SU-DHL-6 (cell line): ENCODE measurements around the gene PUM1.

Experiments
- H2AFZ ChIP-seq: fragments of 200-600 bp; sonication (generic); 2 replicates; pipeline ENCODE4 v1.6.1; 2014; ENCODE audit warnings: low read depth, mild to moderate bottlenecking, moderate library complexity, mixed read lengths, antibody characterized with exemption, low read length; ENCODE audit not compliant: severe bottlenecking
- H3F3A ChIP-seq: fragments of 200-600 bp; shearing (Covaris generic); 2 replicates; pipeline ENCODE4 v1.6.0; 2016; ENCODE audit warnings: antibody characterized with exemption, mild to moderate bottlenecking; ENCODE audit not compliant: insufficient read depth
- H3K27ac ChIP-seq: fragments of 200-600 bp; sonication (generic); 2 replicates; pipeline ENCODE4 v1.5.1; 2016; ENCODE audit warnings: low read depth, mild to moderate bottlenecking, low read length, moderate library complexity, mixed read lengths
- H3K27me3 ChIP-seq: fragments of 200-600 bp; sonication (generic), shearing (Covaris generic); 2 replicates; pipeline ENCODE4 v1.6.0; 2014; ENCODE audit warnings: mild to moderate bottlenecking, low read length
- H3K36me3 ChIP-seq: fragments of 200-600 bp; sonication (generic); 2 replicates; pipeline ENCODE4 v1.6.1; 2014; ENCODE audit warnings: mild to moderate bottlenecking, low read length, mixed read lengths
- H3K4me2 ChIP-seq: fragments of 300-600, 200-600 bp; shearing (Covaris generic), sonication (generic); 2 replicates; pipeline ENCODE4 v1.6.0; 2014; ENCODE audit warnings: low read length, low read depth, mild to moderate bottlenecking; ENCODE audit not compliant: poor library complexity, severe bottlenecking
- H3K4me3 ChIP-seq: fragments of 200-600 bp; sonication (generic); 2 replicates; pipeline ENCODE4 v1.5.1; 2014; ENCODE audit warnings: antibody characterized with exemption, low read length, mild to moderate bottlenecking, mixed read lengths; ENCODE audit not compliant: insufficient read depth, poor library complexity, severe bottlenecking
- H3K79me2 ChIP-seq: fragments of 200-600 bp; sonication (generic); 2 replicates; pipeline ENCODE4 v1.6.1; 2014; ENCODE audit warnings: mild to moderate bottlenecking, low read length, moderate library complexity; ENCODE audit not compliant: insufficient read depth
- H3K9ac ChIP-seq: fragments of 200-600 bp; sonication (generic); 2 replicates; pipeline ENCODE4 v1.7.0; 2014; ENCODE audit warnings: mild to moderate bottlenecking, low read length
- H3K9me2 ChIP-seq: fragments of 200-600 bp; sonication (generic); replicated peaks from 2 replicates; pipeline ENCODE4 v1.6.1; 2014; ENCODE audit warnings: low read length; ENCODE audit not compliant: insufficient read depth
- H3K9me3 ChIP-seq: fragments of 200-600 bp; sonication (generic); 2 replicates; pipeline ENCODE4 v1.6.1; 2014; ENCODE audit warnings: low read length, mixed read lengths; ENCODE audit not compliant: insufficient read depth
- H4K20me1 ChIP-seq: fragments of 200-600 bp; sonication (generic); 2 replicates; pipeline ENCODE4 v1.6.1; 2014; ENCODE audit warnings: low read depth, mild to moderate bottlenecking, antibody characterized with exemption, low read length, moderate library complexity, mixed read lengths
- EZH2phosphoT487 ChIP-seq: fragments of 200-600 bp; sonication (generic), shearing (Covaris generic); conservative IDR thresholded peaks from 2 replicates; pipeline ENCODE4 v1.6.1; 2018; ENCODE audit warnings: mild to moderate bottlenecking, antibody characterized with exemption, low read length, moderate library complexity, mixed read lengths
- TF ChIP-seq, protein P1 (sequence below): fragments of 200-600 bp; sonication (generic); IDR thresholded peaks from one replicate; pipeline ENCODE4 v1.5.1; 2017; ENCODE audit warnings: antibody characterized with exemption, mild to moderate bottlenecking, low read length, moderate library complexity; ENCODE audit not compliant: insufficient read depth, poor library complexity, severe bottlenecking

The PUM1 gene

DNA sequence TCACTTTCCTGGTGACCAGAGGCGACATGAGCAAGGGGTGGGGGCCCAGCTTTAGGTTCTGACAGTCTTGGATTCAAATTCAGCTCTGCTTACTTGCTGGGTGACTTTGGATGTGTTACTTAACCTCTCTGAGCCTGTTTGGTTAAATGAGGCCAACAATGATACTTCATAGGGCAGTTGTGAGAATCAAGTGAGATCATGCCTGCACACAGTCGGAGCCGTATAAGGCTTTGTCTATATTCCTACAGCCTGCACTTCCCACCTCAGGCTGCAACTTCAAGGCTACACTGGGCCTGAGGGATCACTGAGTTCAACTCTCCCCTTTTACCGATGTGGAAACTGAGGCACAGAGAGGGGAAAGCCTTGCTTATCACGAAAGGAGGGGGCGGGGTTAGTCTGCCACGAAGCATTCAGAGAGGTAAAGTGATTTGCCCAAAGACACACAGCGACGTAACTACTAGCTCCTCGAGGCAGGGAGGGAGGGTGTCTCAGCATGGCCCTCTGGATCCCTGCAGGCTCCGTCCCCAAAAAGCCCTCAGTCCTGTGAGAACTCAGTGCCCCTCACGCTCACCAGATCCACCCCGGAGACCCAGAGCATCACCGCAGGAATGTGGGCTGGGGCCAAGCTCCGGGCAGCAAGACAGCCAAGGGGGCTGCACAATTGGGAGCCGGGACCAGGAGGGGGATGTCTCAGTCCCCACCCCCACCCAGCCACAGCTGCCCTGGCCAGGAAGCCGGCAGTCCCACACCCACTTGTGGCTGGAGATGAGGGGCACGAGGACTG is 181.9 kb downstream of the PUM1 start:
- H3K36me3 ChIP-seq, result no peaks in the 10 kb centered on the region
- TF ChIP-seq EZH2phosphoT487, result no peak
- TF ChIP-seq, protein P1, sequence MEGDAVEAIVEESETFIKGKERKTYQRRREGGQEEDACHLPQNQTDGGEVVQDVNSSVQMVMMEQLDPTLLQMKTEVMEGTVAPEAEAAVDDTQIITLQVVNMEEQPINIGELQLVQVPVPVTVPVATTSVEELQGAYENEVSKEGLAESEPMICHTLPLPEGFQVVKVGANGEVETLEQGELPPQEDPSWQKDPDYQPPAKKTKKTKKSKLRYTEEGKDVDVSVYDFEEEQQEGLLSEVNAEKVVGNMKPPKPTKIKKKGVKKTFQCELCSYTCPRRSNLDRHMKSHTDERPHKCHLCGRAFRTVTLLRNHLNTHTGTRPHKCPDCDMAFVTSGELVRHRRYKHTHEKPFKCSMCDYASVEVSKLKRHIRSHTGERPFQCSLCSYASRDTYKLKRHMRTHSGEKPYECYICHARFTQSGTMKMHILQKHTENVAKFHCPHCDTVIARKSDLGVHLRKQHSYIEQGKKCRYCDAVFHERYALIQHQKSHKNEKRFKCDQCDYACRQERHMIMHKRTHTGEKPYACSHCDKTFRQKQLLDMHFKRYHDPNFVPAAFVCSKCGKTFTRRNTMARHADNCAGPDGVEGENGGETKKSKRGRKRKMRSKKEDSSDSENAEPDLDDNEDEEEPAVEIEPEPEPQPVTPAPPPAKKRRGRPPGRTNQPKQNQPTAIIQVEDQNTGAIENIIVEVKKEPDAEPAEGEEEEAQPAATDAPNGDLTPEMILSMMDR, result no peak

DNA sequence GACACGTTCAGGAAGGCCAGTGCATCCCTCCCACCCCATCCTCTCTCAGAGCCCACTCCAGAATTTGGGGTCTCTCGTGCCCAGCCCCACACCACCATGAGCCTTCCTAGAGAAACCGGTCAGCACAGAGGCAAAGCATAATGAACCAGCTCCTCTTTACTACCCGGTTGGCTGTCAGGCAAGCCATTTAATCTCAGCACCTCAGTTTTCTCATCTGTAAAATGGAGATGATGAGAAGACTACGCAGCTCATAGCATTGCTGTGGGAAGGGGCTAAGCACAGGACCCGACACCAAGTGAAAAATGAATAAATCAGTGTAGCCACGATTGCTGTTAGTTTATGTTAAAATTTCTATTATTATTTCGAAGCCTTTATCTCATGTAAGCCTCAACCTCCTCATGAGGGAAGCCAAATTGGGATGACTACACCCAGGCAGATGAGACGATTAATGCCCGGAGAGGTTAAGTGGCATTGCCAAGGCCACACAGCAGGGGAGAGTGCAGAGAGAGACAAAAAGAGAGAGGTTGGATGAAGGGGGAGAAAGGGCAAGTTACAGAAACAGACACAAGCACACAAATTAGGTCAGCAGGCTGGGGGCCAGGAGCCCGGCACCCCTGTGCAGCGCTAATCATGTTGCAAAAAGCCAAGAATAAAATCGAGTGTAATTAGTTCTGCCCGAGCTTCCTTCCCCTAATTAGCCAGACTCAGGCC is 182.7 kb downstream of the PUM1 start:
- H3K27ac ChIP-seq, result no peak overlapping the region
- H3K4me3 ChIP-seq, result no peak overlapping the region
- H4K20me1 ChIP-seq, result no peaks in the 10 kb centered on the region
- H3K79me2 ChIP-seq, result no peaks in the 10 kb centered on the region
- no peak overlapping the region for H3K4me2 ChIP-seq
- no peak for TF ChIP-seq EZH2phosphoT487
- TF ChIP-seq, protein P1, result no peak
- H3K9ac ChIP-seq, result no peak overlapping the region
- no peaks in the 10 kb centered on the region for H3K9me3 ChIP-seq
- H2AFZ ChIP-seq, result no peak overlapping the region
- H3K9me2 ChIP-seq, result no peaks in the 10 kb centered on the region
- no peaks in the 10 kb centered on the region for H3K27me3 ChIP-seq
- H3K36me3 ChIP-seq, result no peaks in the 10 kb centered on the region
- H3F3A ChIP-seq, result no peaks in the 10 kb centered on the region

More for the DNA sequence above, 181.9 kb downstream of the PUM1 start:
- no peaks in the 10 kb centered on the region for H3K9me2 ChIP-seq
- H3K27ac ChIP-seq, result no peak overlapping the region
- H2AFZ ChIP-seq, result no peak overlapping the region
- H3K27me3 ChIP-seq, result no peaks in the 10 kb centered on the region
- no peaks in the 10 kb centered on the region for H4K20me1 ChIP-seq
- H3K4me3 ChIP-seq, result no peak overlapping the region
- no peak overlapping the region for H3K4me2 ChIP-seq
- H3F3A ChIP-seq, result no peaks in the 10 kb centered on the region
- H3K9me3 ChIP-seq, result no peaks in the 10 kb centered on the region
- no peaks in the 10 kb centered on the region for H3K79me2 ChIP-seq
- H3K9ac ChIP-seq, result no peak overlapping the region
